Aorta (tissue), 5 donors: ENCODE results near the gene ATP5F1C. TPM values are rescaled to one million over a fixed set of nuclear protein-coding genes. Genes with fewer than 3 reads are reported as not detected.

ENCODE experiments used
- ATAC-seq: fragments of 200-7000 bp; cut with Tn5 transposase; one replicate; pipeline ENCODE4 v1.9.1; 2022; ENCODE audit warnings: moderate library complexity; ENCODE audit not compliant: low FRiP score
- DNase-seq, 2 donors: peaks; one replicate each; pipeline ENCODE4 v3.0.0-alpha.2; 2020
- H3K27ac ChIP-seq, 2 donors: one replicate each; pipeline ENCODE4 v1.5.1; 2013; ENCODE audit warnings: low read length in 2 of 2, mild to moderate bottlenecking in 2 of 2, moderate library complexity in 2 of 2, control low read depth in 1 of 2, inconsistent platforms in 1 of 2, low read depth in 1 of 2
- H3K27me3 ChIP-seq, 2 donors: one replicate each; pipeline ENCODE4 v1.6.1; 2013; ENCODE audit warnings: control low read depth in 1 of 2, low read length in 1 of 2, mild to moderate bottlenecking in 1 of 2, moderate library complexity in 1 of 2; ENCODE audit not compliant: insufficient read depth in 2 of 2, control insufficient read depth in 1 of 2
- H3K36me3 ChIP-seq, 2 donors: one replicate each; pipeline ENCODE4 v1.6.1; 2013; ENCODE audit warnings: control low read depth in 1 of 2, low read length in 1 of 2, mild to moderate bottlenecking in 1 of 2; ENCODE audit not compliant: insufficient read depth in 2 of 2, control insufficient read depth in 1 of 2
- H3K4me1 ChIP-seq, 2 donors: one replicate each; pipeline ENCODE4 v1.6.1; 2013; ENCODE audit warnings: low read length in 2 of 2, control low read depth in 1 of 2, mild to moderate bottlenecking in 1 of 2, moderate library complexity in 1 of 2; ENCODE audit not compliant: insufficient read depth in 2 of 2, control insufficient read depth in 1 of 2
- H3K4me3 ChIP-seq, 2 donors: one replicate each; pipeline ENCODE4 v1.5.1; 2013; ENCODE audit warnings: low read length in 2 of 2, control low read depth in 1 of 2, mild to moderate bottlenecking in 1 of 2
- H3K9me3 ChIP-seq: one replicate; pipeline ENCODE4 v1.6.1; 2013; ENCODE audit warnings: mild to moderate bottlenecking, low read length; ENCODE audit not compliant: control insufficient read depth
- WGBS, 2 donors: extraction: QIAGEN DNeasy Blood & Tissue Kit; methylation state at CpG; one replicate each; pipeline ENCODE4 v1.1.7; 2013; 5-methylcytosine and 5-hydroxymethylcytosine counted together
- intact Hi-C, 2 donors: fragments of 100-400 bp; cut with DNase I; formaldehyde crosslinking; loops; one replicate each; pipeline versions ENCODE4 v1.14.2 to v1.15.0; 2022
- polyA plus RNA-seq, 2 donors: library from polyadenylated mRNA; stranded (reverse); fragments of 200-250 nt; gene quantifications; one replicate each; pipeline ENCODE4 v1.2.3, GENCODE V29; 2013
- total RNA-seq, 2 donors: library from RNA; stranded (reverse); fragmentation: NEBNext Ultra II Directional; extraction: Animal tissue kit (Norgen Biotek cat#: 25700); gene quantifications; one replicate each; pipeline ENCODE4 v1.2.1, GENCODE V29; 2021
- donor health status: healthy with polysubstance abuse.
- donor health status: Bipolar disorder and iron deficiency.
- donor health status: DM: no; HTN: no; CAD: no.
- donor health status: DM: no; HTN: no; CAD: no.
- donor health status: DM: yes; HTN: yes; CAD: no.

Gene ATP5F1C
- total and polyA plus RNA-seq, 4 donors: 133 to 306 (median 174) TPM

DNA sequence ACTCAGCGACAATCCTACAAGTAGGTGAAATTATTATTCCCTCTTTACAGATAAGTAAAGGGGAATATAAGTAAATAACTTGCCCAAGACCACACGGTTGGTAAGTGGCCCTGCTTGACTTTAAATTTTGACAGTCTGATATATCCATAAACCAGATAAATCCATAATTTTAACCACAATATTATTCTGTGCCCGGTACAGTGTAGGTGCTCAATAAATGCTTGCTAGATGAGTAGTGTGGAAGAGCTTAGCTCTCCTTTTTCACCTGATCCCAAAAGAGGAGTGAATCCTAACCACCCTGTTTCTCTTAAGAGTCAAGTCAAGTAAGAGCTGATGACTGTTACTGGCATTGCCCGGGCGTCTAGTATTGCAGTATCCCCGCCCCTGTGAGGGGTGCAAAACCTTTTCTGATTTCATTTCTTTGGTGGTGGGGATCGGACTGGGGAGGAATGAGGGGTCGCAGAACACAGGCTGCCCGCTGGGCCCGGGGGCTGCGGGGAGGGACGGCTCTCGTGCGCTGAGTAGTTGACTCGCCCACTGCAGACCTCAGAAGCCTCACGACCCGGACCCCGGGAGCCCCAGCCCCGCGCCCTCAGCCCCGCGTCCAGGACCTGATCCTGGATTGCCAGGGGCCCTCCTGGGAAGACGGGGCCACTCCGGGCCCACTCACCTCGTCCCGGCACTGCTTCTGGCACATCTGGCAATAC is 674 bp upstream of the ATP5F1C start:
- Histone ChIP-seq H3K36me3 (no peaks in the 10 kb centered on the region), H3K27me3 (no peaks in the 10 kb centered on the region), H3K4me3 (peak overlapping the region; percentile 46 to 92), H3K4me1 (peaks cover 0 to 3% of the 10 kb centered on the region in 2 donors), H3K27ac (peak overlapping the region in 1 of 2 donors; percentile 13), H3K9me3 (no peaks in the 10 kb centered on the region)
- intact Hi-C loops: loop anchor here in 1 of 2 donors (10.0 kb wide), 1 partner anchor 93 kb away; no protein-coding TSS in a partner anchor
- WGBS, 2 donors: 2 to 3% methylated on average over 21 to 26 of the region's 26 CpGs
- DNase-seq (no peak), ATAC-seq (peak; percentile 27)

- ATAC-seq: no peak
- H3K4me1 ChIP-seq: peaks cover 0 to 3% of the 10 kb centered on the region in 2 donors
- intact Hi-C loops: loop anchor here (1.0 to 10.0 kb wide), 3 partner anchors 30 to 94 kb away; partner anchors contain the start of gene TAF3 (in 2 of the 2)
- no peaks in the 10 kb centered on the region for H3K9me3 ChIP-seq
- no peak for DNase-seq
- no peaks in the 10 kb centered on the region for H3K27me3 ChIP-seq
- 3% methylated on average over 25 of the region's 25 CpGs for WGBS, 2 donors
- peak overlapping the region; percentile 76 to 85 for H3K4me3 ChIP-seq
- peak overlapping the region in 1 of 2 donors; percentile 16 for H3K27ac ChIP-seq
- H3K36me3 ChIP-seq: no peaks in the 10 kb centered on the region
These were observed 786 bp downstream of the ATP5F1C start for GRCh38 chr10:7788639-7789286.

DNA sequence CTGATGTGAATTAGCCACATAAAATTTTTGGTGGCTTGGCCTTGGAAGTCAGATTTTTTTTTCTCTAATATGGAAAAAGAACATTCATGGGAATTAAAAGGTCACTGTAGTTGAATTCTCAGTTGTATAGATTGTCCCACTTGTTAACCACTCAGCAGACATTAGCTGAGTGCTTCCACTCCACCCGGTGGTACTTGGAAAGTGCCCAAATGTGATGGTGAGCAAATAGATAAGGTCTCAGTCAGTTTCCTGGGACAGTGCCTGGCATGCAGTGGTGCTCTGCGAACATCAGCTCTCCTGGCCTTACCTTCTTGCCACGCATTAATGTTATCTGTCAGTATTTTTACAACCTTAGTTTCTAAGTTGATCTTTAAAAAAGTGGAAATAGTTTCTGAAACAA is 1.4 kb downstream of the ATP5F1C start:
- no peak for DNase-seq
- Histone ChIP-seq H3K36me3 (no peaks in the 10 kb centered on the region), H3K4me3 (no peak overlapping the region), H3K9me3 (no peaks in the 10 kb centered on the region), H3K27ac (no peak overlapping the region), H3K4me1 (peaks cover 0 to 3% of the 10 kb centered on the region in 2 donors), H3K27me3 (no peaks in the 10 kb centered on the region)
- intact Hi-C loops: loop anchor here in 1 of 2 donors (2.0 to 10.0 kb wide), 2 partner anchors 29 to 95 kb away; partner anchors contain the start of gene TAF3
- ATAC-seq: no peak
- WGBS, 2 donors: 46 to 50% methylated on average over 3 of the region's 3 CpGs

DNA sequence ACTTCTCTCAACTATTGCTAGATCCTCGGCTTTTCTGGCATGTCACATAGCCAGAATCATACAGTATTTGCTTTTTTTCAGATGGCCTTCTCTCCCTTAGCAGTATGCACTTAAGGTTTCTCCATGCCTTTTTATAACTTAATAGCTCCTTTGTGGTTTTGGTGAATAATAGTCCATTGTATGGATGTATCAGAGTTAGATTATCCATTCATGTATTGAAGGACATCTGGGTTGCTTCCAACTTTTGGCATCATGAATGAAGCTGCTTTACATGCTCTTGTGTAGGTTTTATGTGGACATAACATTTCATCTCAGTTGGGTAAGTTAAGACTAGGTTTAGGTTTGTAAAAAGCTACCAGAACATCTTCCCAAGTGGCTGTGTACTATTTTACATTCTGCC is 4.6 kb downstream of the ATP5F1C start:
- peaks cover 2 to 3% of the 10 kb centered on the region in 2 donors for H3K4me1 ChIP-seq
- 48 to 68% methylated on average over 1 of the region's 1 CpG for WGBS, 2 donors

DNA sequence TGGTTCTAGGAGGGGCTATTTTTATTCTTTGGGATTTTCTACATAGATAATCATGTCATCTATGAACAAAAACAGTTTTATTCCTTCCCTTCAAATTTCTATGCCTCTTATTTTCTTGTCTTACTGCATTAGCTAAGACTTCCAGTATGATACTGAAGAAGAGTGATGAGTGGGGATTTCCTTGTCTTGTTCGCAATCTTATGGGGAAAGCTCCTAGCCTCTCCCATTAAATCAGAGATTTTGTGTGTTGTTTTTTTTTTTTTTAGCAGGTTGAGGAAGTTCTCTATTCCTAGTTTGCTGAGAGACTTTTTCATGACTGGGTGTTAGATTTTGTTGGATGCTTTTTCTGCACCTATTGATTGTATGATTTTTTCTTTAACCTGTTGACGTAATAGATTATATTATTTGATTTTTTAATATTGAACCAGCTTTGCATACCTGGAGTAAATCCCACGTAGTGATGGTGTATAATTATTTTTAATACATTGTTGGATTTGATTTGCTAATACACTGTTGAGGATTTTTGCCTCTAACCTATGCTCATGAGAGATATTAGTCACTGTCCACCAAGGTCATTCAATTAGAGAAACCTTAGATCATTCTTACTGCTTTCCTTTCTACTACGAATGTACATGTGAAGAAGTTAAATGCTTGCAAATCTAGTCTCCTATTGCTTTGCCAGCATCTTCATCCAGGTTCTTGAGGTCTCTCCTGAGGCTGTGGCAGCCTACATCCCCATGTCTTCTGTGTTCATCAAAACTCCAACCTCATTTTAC is 6.5 kb downstream of the ATP5F1C start:
- Histone ChIP-seq H3K27ac (no peak overlapping the region), H3K27me3 (no peaks in the 10 kb centered on the region), H3K4me3 (no peak overlapping the region), H3K9me3 (no peaks in the 10 kb centered on the region), H3K4me1 (peaks cover 2 to 3% of the 10 kb centered on the region in 2 donors), H3K36me3 (peaks cover 1 to 3% of the 10 kb centered on the region in 2 donors)
- intact Hi-C loops: no loop called here
- DNase-seq: no peak
- WGBS, 2 donors: 91 to 93% methylated on average over 4 of the region's 4 CpGs
- ATAC-seq: no peak

More for the DNA sequence above, 4.6 kb downstream of the ATP5F1C start:
- Histone ChIP-seq H3K36me3 (peaks cover 0 to 1% of the 10 kb centered on the region in 2 donors), H3K27me3 (no peaks in the 10 kb centered on the region), H3K4me3 (no peak overlapping the region), H3K27ac (no peak overlapping the region), H3K9me3 (no peaks in the 10 kb centered on the region)
- intact Hi-C loops: no loop called here
- no peak for ATAC-seq
- no peak for DNase-seq

- intact Hi-C loops: no loop called here
- Histone ChIP-seq H3K9me3 (no peaks in the 10 kb centered on the region), H3K27ac (no peak overlapping the region), H3K4me1 (peaks cover 2 to 3% of the 10 kb centered on the region in 2 donors), H3K27me3 (no peaks in the 10 kb centered on the region), H3K4me3 (no peak overlapping the region), H3K36me3 (peaks cover 1 to 5% of the 10 kb centered on the region in 2 donors)
- no peak for ATAC-seq
- 30 to 35% methylated on average over 4 of the region's 4 CpGs for WGBS, 2 donors
- no peak for DNase-seq
These were observed 7.6 kb downstream of the ATP5F1C start for GRCh38 chr10:7795605-7796004.

GRCh38 chr10:7797582-7797981 is 9.6 kb downstream of the ATP5F1C start:
- H3K36me3 ChIP-seq: peaks cover 4 to 5% of the 10 kb centered on the region in 2 donors
- peaks cover 0 to 2% of the 10 kb centered on the region in 2 donors for H3K4me1 ChIP-seq
- no peak overlapping the region for H3K27ac ChIP-seq
- ATAC-seq (no peak), DNase-seq (peak in 1 of 2 donors; percentile 53)
- intact Hi-C loops: no loop called here
- WGBS, 2 donors: 53 to 54% methylated on average over 6 of the region's 6 CpGs
- no peak overlapping the region for H3K4me3 ChIP-seq
- H3K27me3 ChIP-seq: no peaks in the 10 kb centered on the region
- H3K9me3 ChIP-seq: no peaks in the 10 kb centered on the region

- H3K9me3 ChIP-seq: no peaks in the 10 kb centered on the region
- H3K36me3 ChIP-seq: peaks cover 9 to 14% of the 10 kb centered on the region in 2 donors
- no peak overlapping the region for H3K27ac ChIP-seq
- H3K4me1 ChIP-seq: no peaks in the 10 kb centered on the region
- DNase-seq (no peak), ATAC-seq (no peak)
- no peaks in the 10 kb centered on the region for H3K27me3 ChIP-seq
- H3K4me3 ChIP-seq: no peak overlapping the region
- 90 to 93% methylated on average over 4 of the region's 4 CpGs for WGBS, 2 donors
- intact Hi-C loops: no loop called here
These were observed 14.6 kb downstream of the ATP5F1C start for GRCh38 chr10:7802606-7803005.
